GM18498 (cell line): ENCODE measurements around the gene MORF4L1.
"Not testable (repeated sequence)": the region's sequence is repeated elsewhere in the genome, so short reads cannot be mapped to it uniquely, and the experiment has no call there.

Experiments
- ATAC-seq: cut with Tn5 transposase; IDR thresholded peaks from one replicate; pipeline ENCODE4 v1.9.1; 2021; ENCODE audit warnings: mild to moderate bottlenecking, moderate library complexity; ENCODE audit not compliant: unreplicated experiment

Gene MORF4L1

GRCh38 chr15:78898540-78898939 is 25.9 kb downstream of the MORF4L1 start:
- ATAC-seq, result no peak

GRCh38 chr15:78900819-78901533 is 28.3 kb downstream of the MORF4L1 start:
- not testable (repeated sequence) for ATAC-seq

- ATAC-seq, result not testable (repeated sequence)
These were observed 29.8 kb downstream of the MORF4L1 start for GRCh38 chr15:78902281-78903032.

- no peak for ATAC-seq
These were observed 32.1 kb downstream of the MORF4L1 start for GRCh38 chr15:78904599-78905358.

- no peak for ATAC-seq
These were observed 33.6 kb downstream of the MORF4L1 start for GRCh38 chr15:78906316-78906620.

- ATAC-seq, result no peak
These were observed 34.9 kb downstream of the MORF4L1 start for GRCh38 chr15:78907577-78907976.

- no peak for ATAC-seq
These were observed 36.5 kb downstream of the MORF4L1 start for GRCh38 chr15:78909160-78909695.

- ATAC-seq, result no peak
These were observed 37.1 kb downstream of the MORF4L1 start for GRCh38 chr15:78909791-78910228.

GRCh38 chr15:78910271-78910670 is 37.6 kb downstream of the MORF4L1 start:
- ATAC-seq, result no peak

- ATAC-seq, result no peak
These were observed 39.6 kb downstream of the MORF4L1 start for GRCh38 chr15:78912316-78912715.

GRCh38 chr15:78913012-78913411 is 40.3 kb downstream of the MORF4L1 start:
- ATAC-seq, result no peak

GRCh38 chr15:78914027-78914764 is 41.5 kb downstream of the MORF4L1 start:
- no peak for ATAC-seq

- ATAC-seq, result no peak
These were observed 42.8 kb downstream of the MORF4L1 start for GRCh38 chr15:78915341-78916087.

GRCh38 chr15:78916088-78916487 is 43.4 kb downstream of the MORF4L1 start:
- no peak for ATAC-seq

- no peak for ATAC-seq
These were observed 45.2 kb downstream of the MORF4L1 start for GRCh38 chr15:78917888-78918287.

- ATAC-seq, result no peak
These were observed 48.8 kb downstream of the MORF4L1 start for GRCh38 chr15:78921517-78921916.

- no peak for ATAC-seq
These were observed 49.2 kb downstream of the MORF4L1 start for GRCh38 chr15:78921940-78922339.

GRCh38 chr15:78922527-78922926 is 49.8 kb downstream of the MORF4L1 start:
- ATAC-seq, result no peak

GRCh38 chr15:78923015-78923414 is 50.3 kb downstream of the MORF4L1 start:
- ATAC-seq, result no peak
